Tibial nerve (tissue), 4 donors: Measurements from ENCODE around the gene RPS3A. TPM values are rescaled to one million over a fixed set of nuclear protein-coding genes. Genes with fewer than 3 reads are reported as not detected.

Experiments used
- DNase-seq, 2 donors: peaks; one replicate each; pipeline ENCODE4 v3.0.0-alpha.2; 2019; ENCODE audit warnings: low spot score in 2 of 2
- H3K27ac ChIP-seq, 4 donors: fragments of 200-600 bp; sonication (generic) in 3 of 4; one replicate each; pipeline ENCODE4 v1.5.1; 2017 to 2019; ENCODE audit warnings: mild to moderate bottlenecking in 1 of 4
- H3K27me3 ChIP-seq, 2 donors: fragments of 200-600 bp; sonication (generic) in 1 of 2; one replicate each; pipeline versions ENCODE4 v1.5.1 to v1.6.0; 2017 to 2019
- H3K36me3 ChIP-seq, 3 donors: fragments of 200-600 bp; sonication (generic); one replicate each; pipeline ENCODE4 v1.5.1; 2018 to 2019
- H3K4me1 ChIP-seq, 4 donors: fragments of 200-600 bp; sonication (generic) in 3 of 4; one replicate each; pipeline ENCODE4 v1.5.1; 2017 to 2019
- H3K4me3 ChIP-seq, 4 donors: fragments of 200-600 bp; sonication (generic) in 3 of 4; one replicate each; pipeline ENCODE4 v1.5.1; 2017 to 2019; ENCODE audit warnings: mild to moderate bottlenecking in 1 of 4, moderate library complexity in 1 of 4
- H3K9me3 ChIP-seq, 4 donors: fragments of 200-600 bp; sonication (generic) in 3 of 4; one replicate each; pipeline ENCODE4 v1.5.1; 2017 to 2019
- CTCF ChIP-seq, 5 experiments: fragments of 200-600 bp in 3 of 5; fragments of 450-650 bp in 2 of 5; sonication (generic) in 3 of 5; IDR thresholded peaks; one replicate each; pipeline ENCODE4 v1.5.1; 2016 to 2019; ENCODE audit warnings: antibody characterized with exemption in 5 of 5, mild to moderate bottlenecking in 3 of 5, moderate library complexity in 2 of 5
- EP300 ChIP-seq, 2 donors: sonication (generic); formaldehyde crosslinking; IDR thresholded peaks; one replicate each; pipeline ENCODE4 v1.6.1; 2017; ENCODE audit warnings: antibody characterized with exemption in 2 of 2, mild to moderate bottlenecking in 1 of 2
- POLR2A ChIP-seq, 2 donors: fragments of 450-650 bp; IDR thresholded peaks; one replicate each; pipeline ENCODE4 v1.6.1; 2017; ENCODE audit warnings: antibody characterized with exemption in 2 of 2, mild to moderate bottlenecking in 2 of 2, moderate library complexity in 2 of 2
- WGBS, 2 donors: methylation state at CpG; one replicate each; pipeline ENCODE4 v1.1.5; 2018; 5-methylcytosine and 5-hydroxymethylcytosine counted together
- total RNA-seq, 4 donors: library from RNA; depleted of rRNA; stranded (reverse); fragments of >200 nt; gene quantifications; one replicate each; pipeline ENCODE4 v1.1.0, GENCODE V29; 2016

Gene RPS3A
- total RNA-seq, 4 donors from 2014 or later, result 2,090 to 3,011 (median 2,639) TPM

GRCh38 chr4:151110236-151110635, 10.8 kb downstream of the RPS3A start:
- DNase-seq, result no peak
- Histone ChIP-seq H3K9me3 (no peaks in the 10 kb centered on the region), H3K4me1 (peaks cover 0 to 12% (median 0%) of the 10 kb centered on the region in 4 donors), H3K27me3 (no peaks in the 10 kb centered on the region), H3K36me3 (peaks cover 0 to 89% (median 9%) of the 10 kb centered on the region in 3 donors), H3K27ac (no peak overlapping the region), H3K4me3 (no peak overlapping the region)
- TF ChIP-seq POLR2A (IDR thresholded peaks at IDR 0.05) (no peak), EP300 (IDR thresholded peaks at IDR 0.05) (no peak), CTCF (IDR thresholded peaks at IDR 0.05) (no peak)
- 93 to 100% methylated on average over 3 of the region's 3 CpGs for WGBS, 2 donors

- no peak for TF ChIP-seq CTCF (IDR thresholded peaks at IDR 0.05)
- TF ChIP-seq EP300 (IDR thresholded peaks at IDR 0.05), result no peak
- TF ChIP-seq POLR2A (IDR thresholded peaks at IDR 0.05), result no peak
- WGBS, 2 donors, result 47 to 48% methylated on average over 3 of the region's 3 CpGs
- H3K36me3 ChIP-seq, result peaks cover 0 to 66% (median 0%) of the 10 kb centered on the region in 3 donors
- no peaks in the 10 kb centered on the region for H3K27me3 ChIP-seq
- H3K4me3 ChIP-seq, result no peak overlapping the region
- H3K9me3 ChIP-seq, result no peaks in the 10 kb centered on the region
- peaks cover 0 to 24% (median 0%) of the 10 kb centered on the region in 4 donors for H3K4me1 ChIP-seq
- DNase-seq, result no peak
- H3K27ac ChIP-seq, result peak overlapping the region in 2 of 4 donors; percentile 1 to 38
Measured at GRCh38 chr4:151114338-151114737, 14.9 kb downstream of the RPS3A start.

- 79 to 82% methylated on average over 5 of the region's 5 CpGs for WGBS, 2 donors
- Histone ChIP-seq H3K9me3 (no peaks in the 10 kb centered on the region), H3K4me3 (no peak overlapping the region), H3K27ac (peak overlapping the region in 2 of 4 donors; percentile 14 to 38), H3K27me3 (no peaks in the 10 kb centered on the region), H3K4me1 (peaks cover 0 to 24% (median 0%) of the 10 kb centered on the region in 4 donors), H3K36me3 (peaks cover 0 to 67% (median 0%) of the 10 kb centered on the region in 3 donors)
- TF ChIP-seq POLR2A (IDR thresholded peaks at IDR 0.05) (no peak), CTCF (IDR thresholded peaks at IDR 0.05) (no peak), EP300 (IDR thresholded peaks at IDR 0.05) (no peak)
- DNase-seq, result no peak
Measured at GRCh38 chr4:151114986-151115385, 15.6 kb downstream of the RPS3A start.

- Histone ChIP-seq H3K4me1 (peaks cover 0 to 21% (median 0%) of the 10 kb centered on the region in 4 donors), H3K9me3 (no peaks in the 10 kb centered on the region), H3K27ac (peak overlapping the region in 2 of 4 donors; percentile 53 to 67), H3K27me3 (no peaks in the 10 kb centered on the region), H3K4me3 (no peak overlapping the region), H3K36me3 (peaks cover 0 to 74% (median 0%) of the 10 kb centered on the region in 3 donors)
- WGBS, 2 donors, result 34 to 37% methylated on average over 13 of the region's 14 CpGs
- peak; percentile 57 to 89 for DNase-seq
- TF ChIP-seq CTCF (IDR thresholded peaks at IDR 0.05) (peak; percentile 63 to 80 (median 72)), POLR2A (IDR thresholded peaks at IDR 0.05) (no peak), EP300 (IDR thresholded peaks at IDR 0.05) (no peak)
Measured at GRCh38 chr4:151117371-151117962, 18.0 kb downstream of the RPS3A start.

- TF ChIP-seq CTCF (IDR thresholded peaks at IDR 0.05) (no peak), POLR2A (IDR thresholded peaks at IDR 0.05) (no peak), EP300 (IDR thresholded peaks at IDR 0.05) (no peak)
- Histone ChIP-seq H3K4me1 (no peaks in the 10 kb centered on the region), H3K36me3 (peaks cover 0 to 98% (median 0%) of the 10 kb centered on the region in 3 donors), H3K4me3 (no peak overlapping the region), H3K9me3 (no peaks in the 10 kb centered on the region), H3K27ac (no peak overlapping the region), H3K27me3 (no peaks in the 10 kb centered on the region)
- no peak for DNase-seq
- WGBS, 2 donors, result 89 to 92% methylated on average over 1 of the region's 1 CpG
Measured at GRCh38 chr4:151129796-151130195, 30.4 kb downstream of the RPS3A start.
